Memory B cell (primary cell): ENCODE data around the gene RNF17.

Source experiments
- ATAC-seq: fragments of 150-1000 bp; cut with Tn5 transposase; 2 replicates; pipeline ENCODE4 v1.10.0; 2021; ENCODE audit warnings: low read depth, mild to moderate bottlenecking, moderate library complexity
- DNase-seq, 2 donors: peaks; one replicate each; pipeline ENCODE4 v3.0.0; 2022; ENCODE audit warnings: low spot score in 2 of 2
- H3K27ac Mint-ChIP-seq: one replicate; pipeline ENCODE4 v1.8.0; 2022; ENCODE audit warnings: mild to moderate bottlenecking, moderate library complexity, mixed read lengths
- H3K27me3 Mint-ChIP-seq: one replicate; pipeline ENCODE4 v1.8.0; 2022; ENCODE audit warnings: mixed read lengths
- H3K36me3 Mint-ChIP-seq: one replicate; pipeline ENCODE4 v1.8.0; 2022; ENCODE audit warnings: mild to moderate bottlenecking, mixed read lengths
- H3K4me1 Mint-ChIP-seq: one replicate; pipeline ENCODE4 v1.8.0; 2022; ENCODE audit warnings: mixed read lengths
- H3K4me3 Mint-ChIP-seq: one replicate; pipeline ENCODE4 v1.8.0; 2022; ENCODE audit warnings: mild to moderate bottlenecking, moderate library complexity, mixed read lengths
- H3K9me3 Mint-ChIP-seq: one replicate; pipeline ENCODE4 v1.8.0; 2022; ENCODE audit warnings: mixed read lengths

Gene RNF17

DNA sequence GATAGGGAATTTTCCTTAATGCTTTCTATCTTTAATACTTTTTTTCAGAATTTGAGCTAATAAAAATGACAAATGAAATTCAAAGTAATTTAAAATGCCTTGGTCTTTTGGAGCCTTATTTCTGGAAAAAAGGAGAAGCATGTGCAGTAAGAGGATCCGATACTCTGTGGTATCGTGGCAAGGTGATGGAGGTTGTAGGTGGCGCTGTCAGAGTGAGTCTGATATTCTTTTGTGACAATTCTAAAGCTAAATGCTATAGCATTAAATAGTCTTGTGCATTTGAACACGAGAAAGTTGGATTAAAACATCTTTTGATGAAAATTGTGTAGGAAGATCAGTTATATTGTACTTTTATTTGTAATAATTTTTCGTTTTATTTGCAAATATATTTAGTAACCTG is 95.0 kb downstream of the RNF17 start:
- Mint-ChIP-seq H3K4me3 (no peak overlapping the region), H3K36me3 (no peaks in the 10 kb centered on the region), H3K4me1 (no peaks in the 10 kb centered on the region), H3K27ac (no peak overlapping the region), H3K9me3 (no peaks in the 10 kb centered on the region), H3K27me3 (peaks cover 5% of the 10 kb centered on the region)
- ATAC-seq: peak; percentile 55
- DNase-seq: no peak

DNA sequence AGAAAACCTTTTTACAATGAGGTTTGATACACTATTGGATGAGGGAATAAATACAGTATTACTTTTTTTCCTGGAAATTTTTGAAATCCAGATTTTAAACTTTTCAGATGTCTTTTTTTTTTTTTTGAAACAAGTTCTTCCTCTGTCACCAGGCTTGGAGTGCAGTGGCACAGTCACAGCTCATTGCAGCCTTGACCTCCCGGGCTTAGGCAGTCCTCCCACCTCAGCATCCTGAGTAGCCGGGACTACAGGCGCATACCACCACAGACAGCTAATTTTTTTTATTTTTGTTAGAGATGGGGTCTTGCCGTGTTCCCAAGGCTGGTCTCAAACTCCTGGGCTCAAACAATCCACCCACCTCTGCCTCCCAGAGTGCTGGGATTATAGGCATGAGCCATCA is 96.8 kb downstream of the RNF17 start:
- H3K4me3 Mint-ChIP-seq: no peak overlapping the region
- no peaks in the 10 kb centered on the region for H3K36me3 Mint-ChIP-seq
- ATAC-seq (no peak), DNase-seq (no peak)
- no peak overlapping the region for H3K27ac Mint-ChIP-seq
- peaks cover 2% of the 10 kb centered on the region for H3K27me3 Mint-ChIP-seq
- peaks cover 2% of the 10 kb centered on the region for H3K4me1 Mint-ChIP-seq
- H3K9me3 Mint-ChIP-seq: no peaks in the 10 kb centered on the region

DNA sequence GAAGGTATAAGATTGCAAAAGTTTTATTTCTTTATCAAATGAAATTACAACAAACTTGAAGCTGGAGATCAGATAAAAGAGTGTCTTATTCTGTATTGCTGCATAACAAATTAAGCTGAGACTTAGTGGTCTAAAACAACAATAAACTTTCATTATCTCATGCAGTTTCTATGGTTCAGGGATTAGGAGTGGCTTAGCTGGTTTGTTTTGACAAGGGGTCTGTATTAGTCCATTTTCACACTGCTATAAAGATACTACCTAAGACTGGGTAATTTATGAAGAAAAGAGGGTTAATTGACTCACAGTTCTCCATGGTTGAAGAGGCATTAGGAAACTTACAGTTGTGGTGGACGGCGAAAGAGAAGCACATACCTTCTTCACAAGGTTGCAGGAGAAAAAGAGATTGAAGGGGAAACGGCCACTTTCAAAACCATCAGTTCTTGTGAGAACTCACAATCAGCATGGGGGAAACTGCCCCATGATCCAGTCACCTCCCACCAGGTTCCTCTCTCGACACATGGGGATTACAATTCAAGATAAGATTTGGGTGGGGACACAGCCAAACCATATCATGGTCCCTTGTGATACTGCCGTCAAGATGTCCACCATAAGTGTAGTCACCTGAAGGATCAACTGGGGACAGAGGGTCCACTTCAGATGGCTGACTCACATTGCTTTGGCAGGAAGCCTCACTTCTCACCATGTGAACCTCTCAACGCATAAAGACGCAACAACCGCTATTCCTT is 97.8 kb downstream of the RNF17 start:
- H3K4me3 Mint-ChIP-seq: no peak overlapping the region

DNA sequence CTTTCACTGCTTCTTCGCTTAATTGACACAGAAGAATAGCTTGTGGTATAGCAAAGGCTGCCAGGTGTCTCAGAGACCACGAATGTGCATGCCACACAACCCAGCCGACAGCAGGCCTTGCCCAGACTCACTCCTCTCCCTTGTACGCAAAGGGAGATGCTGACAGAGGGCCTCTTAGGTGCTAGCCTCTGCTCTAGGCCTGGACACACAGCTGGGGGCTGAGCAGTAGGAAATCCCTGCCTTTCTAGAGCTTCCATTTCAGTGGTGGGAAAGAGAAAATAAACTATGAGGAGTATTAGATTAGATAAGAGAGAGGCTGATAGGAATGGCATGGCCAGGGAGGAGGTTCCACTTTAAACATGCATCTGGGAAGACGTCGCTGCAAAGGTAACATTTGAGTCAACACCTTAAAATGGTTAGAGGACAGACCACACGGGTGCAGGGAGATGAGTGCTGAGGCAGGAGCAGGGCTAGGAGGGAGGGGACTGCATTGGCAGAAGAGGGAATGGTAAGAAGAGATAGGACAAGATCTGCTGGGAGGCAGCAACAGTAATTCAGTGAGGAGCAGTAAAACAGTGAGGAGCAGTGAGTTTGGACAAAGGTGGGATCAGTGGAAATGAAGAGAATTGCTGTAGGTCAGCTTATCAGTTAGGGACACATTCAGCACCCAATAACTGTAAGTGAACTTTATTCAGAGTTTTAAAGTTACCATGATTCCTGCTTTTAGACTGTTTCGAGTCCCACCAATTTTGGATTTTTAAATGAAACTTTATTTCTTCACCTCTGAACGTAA is 100.0 kb downstream of the RNF17 start:
- Mint-ChIP-seq H3K4me3 (no peak overlapping the region), H3K4me1 (peaks cover 3% of the 10 kb centered on the region), H3K36me3 (no peaks in the 10 kb centered on the region), H3K9me3 (no peaks in the 10 kb centered on the region), H3K27me3 (peaks cover 4% of the 10 kb centered on the region), H3K27ac (no peak overlapping the region)
- ATAC-seq (no peak), DNase-seq (no peak)

More for the DNA sequence above, 97.8 kb downstream of the RNF17 start:
- Mint-ChIP-seq H3K27ac (no peak overlapping the region), H3K27me3 (no peaks in the 10 kb centered on the region), H3K4me1 (peaks cover 2% of the 10 kb centered on the region), H3K9me3 (no peaks in the 10 kb centered on the region), H3K36me3 (no peaks in the 10 kb centered on the region)
- no peak for DNase-seq
- no peak for ATAC-seq

DNA sequence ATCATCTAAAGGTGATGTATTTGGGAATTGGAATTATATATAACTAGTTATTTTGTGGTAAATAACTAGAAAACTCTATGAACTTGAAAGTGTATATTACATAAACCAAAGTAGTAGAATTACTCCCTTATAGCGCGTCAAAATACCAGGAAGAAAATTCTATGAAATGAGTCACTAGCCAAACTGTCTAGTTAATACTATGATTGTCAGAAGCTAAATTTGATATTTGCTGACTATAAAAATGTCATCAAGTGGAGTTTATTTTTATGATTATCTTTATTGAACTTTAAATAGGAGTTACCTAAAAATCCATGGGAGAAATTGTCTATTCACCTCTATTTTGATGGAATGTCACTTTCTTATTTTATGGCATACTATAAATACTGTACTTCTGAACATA is 100.6 kb downstream of the RNF17 start:
- DNase-seq: no peak
- no peaks in the 10 kb centered on the region for H3K36me3 Mint-ChIP-seq

DNA sequence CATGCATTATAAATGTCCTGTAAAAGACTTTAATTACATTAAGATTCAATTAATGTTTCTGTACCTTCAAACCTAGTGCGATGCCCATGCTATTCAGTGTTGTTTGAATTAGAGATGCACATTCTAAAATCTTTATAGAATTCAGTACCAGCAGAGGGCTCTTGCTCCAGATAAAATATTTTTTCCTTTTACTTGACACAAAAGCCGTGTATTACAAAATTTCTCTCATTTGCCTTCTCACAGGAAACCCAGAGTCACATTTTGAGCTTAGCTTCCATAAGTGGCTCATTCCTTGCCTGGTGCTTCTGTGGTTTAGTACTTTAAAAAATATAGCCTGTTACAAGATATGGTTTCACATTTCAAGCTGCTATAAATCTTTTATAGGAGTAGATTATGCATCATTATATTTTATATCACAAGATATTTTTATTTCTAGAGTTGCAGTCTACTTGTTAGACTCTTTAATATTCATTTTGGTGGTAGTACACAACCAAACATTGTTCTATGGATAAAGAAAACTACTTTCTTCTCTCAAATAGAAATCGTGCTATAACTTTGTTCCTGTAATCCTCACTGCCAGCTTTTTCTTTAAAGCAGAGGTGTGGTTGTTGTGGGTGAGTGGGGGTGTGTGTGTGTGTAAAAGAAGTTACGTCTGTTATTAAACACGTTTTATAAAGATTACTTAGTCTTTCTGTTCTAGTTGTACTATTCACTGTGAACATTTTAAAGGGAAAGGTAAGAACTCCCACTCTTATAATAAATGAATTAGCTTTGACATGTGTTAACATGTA is 101.4 kb downstream of the RNF17 start:
- Mint-ChIP-seq H3K9me3 (no peaks in the 10 kb centered on the region), H3K27me3 (peaks cover 5% of the 10 kb centered on the region), H3K36me3 (no peaks in the 10 kb centered on the region), H3K4me1 (peaks cover 4% of the 10 kb centered on the region), H3K27ac (no peak overlapping the region), H3K4me3 (no peak overlapping the region)
- DNase-seq (no peak), ATAC-seq (no peak)

More for the DNA sequence above, 100.6 kb downstream of the RNF17 start:
- Mint-ChIP-seq H3K4me1 (peaks cover 4% of the 10 kb centered on the region), H3K4me3 (no peak overlapping the region), H3K9me3 (no peaks in the 10 kb centered on the region), H3K27ac (no peak overlapping the region), H3K27me3 (peaks cover 5% of the 10 kb centered on the region)
- ATAC-seq: no peak

DNA sequence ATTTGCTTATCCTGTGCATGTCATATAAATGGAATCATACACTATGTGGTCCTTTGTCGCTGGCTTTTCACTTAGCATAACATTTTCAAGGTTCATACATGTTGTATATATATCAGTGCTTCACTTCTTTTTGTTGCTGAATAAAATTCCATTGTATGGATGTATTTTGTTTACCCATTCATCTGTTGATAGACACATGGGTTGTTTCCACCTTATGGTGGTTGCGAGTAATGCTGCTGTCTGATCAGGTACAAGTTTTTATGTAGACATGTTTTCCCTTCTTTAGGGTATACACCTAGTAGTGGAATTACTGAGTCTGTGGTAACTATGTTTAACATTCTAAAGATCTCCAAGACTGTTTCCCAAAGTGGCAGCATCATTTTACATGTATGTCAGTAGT is 102.5 kb downstream of the RNF17 start:
- Mint-ChIP-seq H3K4me3 (no peak overlapping the region), H3K4me1 (peaks cover 4% of the 10 kb centered on the region), H3K9me3 (no peaks in the 10 kb centered on the region), H3K36me3 (no peaks in the 10 kb centered on the region), H3K27me3 (peaks cover 5% of the 10 kb centered on the region), H3K27ac (no peak overlapping the region)
- DNase-seq (no peak), ATAC-seq (no peak)

DNA sequence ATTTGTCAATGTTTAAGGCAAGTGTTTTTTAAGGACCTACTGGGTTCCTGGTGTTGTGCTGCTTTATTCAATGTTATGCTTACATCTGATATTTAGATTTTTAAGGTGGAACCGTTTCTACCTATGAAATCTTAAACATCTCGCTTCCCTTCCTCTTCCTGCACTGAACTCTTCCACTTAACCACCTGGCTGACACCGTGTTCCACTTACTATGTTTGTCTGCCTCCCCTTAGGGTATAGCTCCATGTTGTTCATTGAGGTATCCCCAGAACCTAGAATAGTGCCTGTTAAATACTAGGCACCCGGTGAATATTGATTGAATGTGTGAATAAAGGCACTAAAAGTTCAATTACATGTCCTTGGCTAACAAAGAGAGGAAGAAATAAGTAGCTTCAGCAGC is 104.9 kb downstream of the RNF17 start:
- Mint-ChIP-seq H3K4me3 (no peak overlapping the region), H3K27ac (no peak overlapping the region), H3K4me1 (peaks cover 4% of the 10 kb centered on the region), H3K36me3 (no peaks in the 10 kb centered on the region), H3K27me3 (peaks cover 9% of the 10 kb centered on the region), H3K9me3 (no peaks in the 10 kb centered on the region)
- no peak for ATAC-seq
- DNase-seq: no peak

DNA sequence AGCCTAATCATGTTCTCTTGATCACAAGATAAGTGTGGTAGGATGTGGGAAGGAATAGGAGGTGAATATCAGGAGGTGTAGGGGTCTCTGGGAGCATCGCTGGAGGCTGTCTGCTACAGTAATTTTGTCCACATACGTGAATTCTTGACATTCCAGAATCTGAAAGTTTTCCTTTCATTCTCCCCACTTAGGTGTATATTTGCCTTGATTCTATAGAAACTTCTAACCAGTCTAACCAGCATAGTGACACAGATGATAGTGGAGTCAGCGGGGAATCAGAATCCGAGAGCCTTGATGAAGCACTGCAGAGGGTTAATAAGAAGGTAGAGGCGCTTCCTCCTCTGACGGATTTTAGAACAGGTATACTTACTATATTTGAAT is 106.4 kb downstream of the RNF17 start:
- Mint-ChIP-seq H3K4me1 (peaks cover 4% of the 10 kb centered on the region), H3K27me3 (peaks cover 11% of the 10 kb centered on the region), H3K9me3 (no peaks in the 10 kb centered on the region), H3K4me3 (no peak overlapping the region), H3K27ac (no peak overlapping the region), H3K36me3 (no peaks in the 10 kb centered on the region)
- ATAC-seq (no peak), DNase-seq (no peak)

DNA sequence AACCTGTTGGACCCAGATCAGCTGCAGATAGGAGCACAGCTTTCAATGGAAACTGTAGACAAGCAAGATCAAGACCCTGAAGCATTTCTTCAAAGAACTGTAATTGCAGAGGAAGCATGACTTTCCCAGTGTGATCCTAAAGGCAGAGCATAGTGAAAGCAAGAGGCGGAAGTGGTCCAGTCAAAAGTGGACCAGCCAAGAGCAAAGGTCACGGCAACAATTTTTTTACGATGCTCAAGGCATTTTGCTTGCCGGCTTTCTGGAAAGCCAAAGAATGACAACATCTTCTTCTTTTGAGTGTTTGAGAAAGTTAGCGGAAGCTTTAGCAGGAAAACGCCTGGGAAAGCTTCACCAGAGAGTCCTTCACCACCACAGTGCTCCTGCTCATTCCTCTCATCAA is 111.6 kb downstream of the RNF17 start:
- no peaks in the 10 kb centered on the region for H3K36me3 Mint-ChIP-seq

DNA sequence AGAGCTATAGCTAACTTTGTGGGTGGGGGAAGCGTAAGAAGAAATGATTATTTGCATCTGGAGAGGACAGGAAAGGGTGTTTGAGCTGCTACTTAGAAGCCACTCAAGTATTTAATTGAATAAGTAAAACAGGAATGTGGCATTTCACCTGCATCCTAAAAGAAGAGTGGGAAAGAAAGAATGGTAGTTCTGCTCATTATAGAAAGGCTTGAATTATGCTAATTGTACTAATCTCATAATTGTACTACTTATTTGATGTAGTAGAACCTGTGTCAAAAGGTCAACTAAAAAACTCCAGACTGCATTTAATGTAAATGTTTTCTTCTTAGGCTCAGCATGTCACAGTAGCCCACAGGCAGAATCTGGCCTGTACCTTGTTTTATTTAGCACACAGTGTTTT is 113.6 kb downstream of the RNF17 start:
- no peaks in the 10 kb centered on the region for H3K36me3 Mint-ChIP-seq
- ATAC-seq: no peak
- peaks cover 6% of the 10 kb centered on the region for H3K27me3 Mint-ChIP-seq
- H3K9me3 Mint-ChIP-seq: no peaks in the 10 kb centered on the region
- H3K27ac Mint-ChIP-seq: no peak overlapping the region
- no peak overlapping the region for H3K4me3 Mint-ChIP-seq
- no peaks in the 10 kb centered on the region for H3K4me1 Mint-ChIP-seq
- no peak for DNase-seq

More for the DNA sequence above, 111.6 kb downstream of the RNF17 start:
- no peak for ATAC-seq
- Mint-ChIP-seq H3K27me3 (peaks cover 8% of the 10 kb centered on the region), H3K9me3 (no peaks in the 10 kb centered on the region), H3K4me3 (no peak overlapping the region), H3K27ac (no peak overlapping the region), H3K4me1 (no peaks in the 10 kb centered on the region)
- DNase-seq: no peak

DNA sequence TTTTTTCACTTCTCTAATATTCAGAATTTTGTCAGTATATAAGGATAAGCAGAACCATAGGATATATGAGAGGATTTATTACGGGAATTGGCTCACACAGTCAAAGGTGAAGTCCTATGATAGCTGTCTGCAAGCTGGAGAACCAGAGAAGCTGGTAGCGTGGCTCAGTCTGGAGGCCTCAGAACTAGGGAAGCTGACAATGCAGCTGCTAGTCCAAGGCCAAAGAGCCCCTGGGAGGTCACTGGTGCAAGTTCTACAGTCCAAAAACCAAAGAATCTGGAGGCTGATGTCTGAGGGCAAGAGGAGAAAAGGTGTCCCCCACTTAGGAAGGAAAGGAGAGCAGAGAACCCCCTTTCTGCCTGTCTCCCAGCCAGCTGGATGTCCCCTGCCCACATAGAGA is 114.4 kb downstream of the RNF17 start:
- no peak for DNase-seq
- Mint-ChIP-seq H3K9me3 (no peaks in the 10 kb centered on the region), H3K27me3 (peaks cover 5% of the 10 kb centered on the region), H3K4me3 (no peak overlapping the region), H3K36me3 (no peaks in the 10 kb centered on the region), H3K27ac (no peak overlapping the region), H3K4me1 (no peaks in the 10 kb centered on the region)
- ATAC-seq: no peak

DNA sequence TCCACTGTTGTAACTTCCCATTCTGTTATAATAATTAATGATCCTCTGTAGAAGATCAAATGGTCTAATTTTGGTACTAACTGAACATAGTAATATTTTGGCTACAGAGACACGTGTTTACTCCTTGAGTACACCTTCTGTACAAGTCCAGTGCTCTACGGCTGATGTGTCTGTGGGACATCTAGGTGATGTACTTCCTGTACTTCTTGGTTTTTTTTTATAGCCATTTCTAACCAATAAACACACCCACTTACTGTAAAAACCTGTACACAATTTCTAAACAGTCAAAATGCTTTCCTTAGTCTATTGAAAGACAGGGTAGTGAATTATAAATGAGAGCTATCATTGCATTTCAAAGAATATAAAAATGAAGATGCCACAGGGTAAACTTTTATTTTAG is 118.7 kb downstream of the RNF17 start:
- Mint-ChIP-seq H3K4me3 (no peak overlapping the region), H3K27ac (no peak overlapping the region), H3K4me1 (no peaks in the 10 kb centered on the region), H3K27me3 (no peaks in the 10 kb centered on the region), H3K9me3 (no peaks in the 10 kb centered on the region), H3K36me3 (peaks cover 10% of the 10 kb centered on the region)
- ATAC-seq (no peak), DNase-seq (no peak)

DNA sequence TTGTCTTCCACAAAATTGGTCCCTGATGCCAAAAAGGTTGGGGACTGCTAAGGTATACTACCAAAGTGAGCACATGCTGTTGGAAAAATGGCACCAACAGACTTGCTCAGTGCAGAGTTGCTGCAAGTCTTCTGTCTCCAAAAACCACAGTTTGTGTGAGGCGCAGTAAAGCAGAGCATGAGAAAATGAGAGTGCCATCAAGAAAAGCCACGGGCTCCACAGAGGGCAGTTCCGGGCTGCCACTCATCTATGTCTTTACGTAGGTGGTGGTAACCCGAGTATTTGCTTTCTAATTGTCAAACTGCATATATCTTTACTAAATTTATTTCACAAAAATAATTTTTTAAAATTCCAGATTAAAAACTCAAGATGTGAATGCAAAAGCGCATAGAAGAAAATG is 123.8 kb downstream of the RNF17 start:
- peak; percentile 73 for ATAC-seq
- peaks cover 35% of the 10 kb centered on the region for H3K36me3 Mint-ChIP-seq
- no peaks in the 10 kb centered on the region for H3K27me3 Mint-ChIP-seq
- no peak for DNase-seq
- H3K27ac Mint-ChIP-seq: no peak overlapping the region
- peaks cover 15% of the 10 kb centered on the region for H3K4me1 Mint-ChIP-seq
- H3K4me3 Mint-ChIP-seq: no peak overlapping the region
- no peaks in the 10 kb centered on the region for H3K9me3 Mint-ChIP-seq
